Upper lobe of left lung (tissue), 4 donors: ENCODE results near the gene EPS15.

Source experiments
- CTCF ChIP-seq, 6 experiments: fragments of 450-650 bp in 4 of 6; fragments of 200-600 bp in 2 of 6; sonication (generic) in 2 of 6; IDR thresholded peaks; one replicate each; pipeline ENCODE4 v1.5.1; 2016 to 2019; ENCODE audit warnings: antibody characterized with exemption in 6 of 6
- POLR2A ChIP-seq, 4 donors: fragments of 450-650 bp; IDR thresholded peaks; one replicate each; pipeline ENCODE4 v1.5.1; 2016 to 2017; ENCODE audit warnings: antibody characterized with exemption in 4 of 4, mild to moderate bottlenecking in 2 of 4
- POLR2AphosphoS5 ChIP-seq, 2 donors: sonication (generic); formaldehyde crosslinking; IDR thresholded peaks; one replicate each; pipeline ENCODE4 v1.5.1; 2017; ENCODE audit warnings: antibody characterized with exemption in 2 of 2

- TF ChIP-seq CTCF (IDR thresholded peaks at IDR 0.05) (no peak), POLR2A (IDR thresholded peaks at IDR 0.05) (no peak), POLR2AphosphoS5 (IDR thresholded peaks at IDR 0.05) (no peak)
These were observed 175.4 kb downstream of the EPS15 start for GRCh38 chr1:51343624-51344023.
